Right ventricle myocardium inferior (tissue), 1 donor: ENCODE measurements around the gene BAK1. TPM values are rescaled to one million over a fixed set of nuclear protein-coding genes. Genes with fewer than 3 reads are reported as not detected.
"Not testable (repeated sequence)": the region's sequence is repeated elsewhere in the genome, so short reads cannot be mapped to it uniquely, and the experiment has no call there.

ENCODE experiments used
- ATAC-seq: fragments of 200-7000 bp; cut with Tn5 transposase; one replicate; pipeline ENCODE4 v1.9.1; 2020; ENCODE audit warnings: mild to moderate bottlenecking, moderate library complexity
- DNase-seq: peaks from one replicate; pipeline ENCODE4 v3.0.0; 2021; ENCODE audit errors: missing footprints
- intact Hi-C: fragments of 100-400 bp; cut with DNase I; formaldehyde crosslinking; loops from one replicate; pipeline ENCODE4 v1.11.0; 2022
- total RNA-seq: library from RNA; stranded (reverse); fragmentation: NEBNext Ultra II Directional; extraction: Animal tissue kit (Norgen Biotek cat#: 25700); gene quantifications from one replicate; pipeline ENCODE4 v1.2.1, GENCODE V29; 2021
- donor health status: DM: no; HTN: yes; CAD: no; lungs with severe emphysema.

BAK1 gene
- total RNA-seq, 1 donor from 2014 or later = 25.4 TPM

DNA sequence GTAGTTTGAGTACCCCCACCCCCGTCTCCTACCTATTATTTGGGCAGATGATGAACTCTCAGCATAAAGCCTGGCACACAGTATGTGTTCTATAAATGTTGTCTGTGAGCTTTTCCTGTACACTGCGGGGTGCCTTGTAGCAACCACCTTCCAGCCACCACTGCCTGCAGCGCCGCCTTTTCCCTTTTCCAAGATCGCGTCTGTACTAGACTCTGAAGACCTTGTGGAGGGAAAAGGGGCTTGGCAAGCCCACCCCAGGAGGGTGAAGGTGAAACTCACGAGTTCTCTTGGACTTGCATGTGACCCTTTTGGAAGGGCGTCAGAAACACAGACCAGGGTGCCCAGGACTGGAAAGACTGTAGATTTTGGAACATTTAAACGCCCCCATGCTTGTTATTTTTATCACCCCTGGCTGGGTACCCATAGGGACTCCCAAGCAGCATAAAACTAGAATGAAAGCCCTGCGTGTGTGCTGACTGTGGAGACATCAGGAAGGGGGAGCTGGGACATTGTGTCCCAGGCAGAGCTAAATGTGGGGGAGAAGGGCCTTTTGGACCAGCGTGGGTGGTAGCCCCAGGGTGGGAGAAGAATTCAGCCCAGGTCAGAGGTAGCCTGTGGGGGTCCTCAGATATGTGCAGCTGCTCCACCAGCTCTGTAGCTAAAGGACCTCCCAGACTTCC, 8.3 kb downstream of the BAK1 start:
- no peak for DNase-seq
- ATAC-seq = peak; percentile 3
- intact Hi-C loops = loop anchor here (2.0 to 10.0 kb wide), 2 partner anchors 117 to 147 kb away; partner anchors contain the start of genes SYNGAP1 and ZBTB9

DNA sequence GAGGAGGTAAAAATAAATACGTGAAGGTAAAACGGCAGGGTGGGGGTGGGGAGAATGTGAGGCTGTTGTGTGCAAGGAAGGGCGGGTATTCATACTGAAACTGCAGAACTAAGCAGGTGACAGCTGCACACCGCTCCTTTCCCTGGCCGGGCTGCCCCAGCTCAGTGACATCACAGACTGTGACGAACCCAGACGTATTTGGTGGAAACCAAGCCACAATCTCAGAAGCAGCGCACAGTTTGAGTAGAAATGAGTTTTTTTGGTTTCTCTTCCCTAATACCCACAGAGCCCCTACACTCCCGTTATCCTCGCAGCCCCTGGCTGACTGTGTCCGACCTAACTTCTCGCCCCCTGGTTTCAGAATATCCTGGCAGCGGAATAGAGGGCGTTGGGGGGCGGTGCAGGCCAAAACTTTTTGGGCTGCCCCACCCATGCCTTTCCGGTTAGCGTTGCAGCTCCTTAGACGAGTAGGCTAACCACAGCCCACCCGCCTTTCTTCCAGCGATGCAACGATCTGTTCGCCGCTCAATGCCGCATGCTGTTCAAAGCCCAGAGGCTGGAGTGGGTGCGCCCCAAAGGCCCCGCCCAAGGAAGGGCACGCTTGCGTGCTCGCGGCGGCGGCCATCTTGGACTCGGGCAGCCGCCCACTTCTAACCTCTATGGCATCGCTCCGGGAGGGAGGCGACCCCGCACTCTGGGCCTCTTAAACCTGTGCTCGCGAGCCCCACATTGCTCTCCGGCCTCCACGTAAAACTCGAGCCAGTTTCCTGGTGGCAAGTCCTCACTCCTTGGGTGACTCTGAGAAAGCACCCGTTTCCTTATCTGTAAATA, 9.1 kb downstream of the BAK1 start:
- intact Hi-C loops = loop anchor here (2.0 to 10.0 kb wide), 2 partner anchors 116 to 146 kb away; partner anchors contain the start of genes SYNGAP1 and ZBTB9
- ATAC-seq = peak; percentile 93

DNA sequence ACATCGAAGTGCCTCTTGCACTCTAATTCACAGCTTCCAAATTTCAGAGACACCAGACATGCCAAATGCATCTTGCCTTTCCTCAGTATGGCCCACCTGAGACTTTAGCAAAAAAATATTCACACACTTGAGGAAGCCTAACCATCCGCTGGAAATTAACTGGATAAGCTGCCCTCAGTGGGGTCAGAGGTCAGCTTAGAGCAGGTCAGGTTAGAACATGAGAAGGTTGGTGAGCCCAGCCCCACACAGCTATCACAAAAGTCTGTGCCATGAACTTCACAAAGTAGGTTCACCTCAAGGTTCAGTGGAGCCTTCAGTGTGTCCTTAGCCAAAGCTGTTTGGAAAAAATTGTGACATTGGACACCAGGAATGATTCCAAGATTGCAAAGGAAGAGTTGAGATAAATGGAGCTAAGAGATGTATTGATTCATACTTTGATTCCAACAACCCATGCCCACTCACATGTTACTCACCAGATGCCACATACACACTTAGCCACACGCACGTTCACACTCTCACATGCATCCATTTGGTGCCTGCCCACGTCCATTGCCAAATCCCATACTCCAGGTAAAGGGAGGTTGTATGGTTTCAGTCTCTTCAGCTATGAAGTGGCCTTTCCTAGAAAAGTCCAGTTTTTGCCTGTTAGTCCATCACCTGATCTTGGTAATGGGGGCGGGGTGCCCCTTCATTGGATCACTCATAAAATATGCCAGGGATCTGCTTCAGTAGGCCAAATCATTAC, 11.1 kb downstream of the BAK1 start:
- ATAC-seq (no peak), DNase-seq (no peak)
- intact Hi-C loops = no loop called here

More for the DNA sequence above, 9.1 kb downstream of the BAK1 start:
- DNase-seq = peak; percentile 94

DNA sequence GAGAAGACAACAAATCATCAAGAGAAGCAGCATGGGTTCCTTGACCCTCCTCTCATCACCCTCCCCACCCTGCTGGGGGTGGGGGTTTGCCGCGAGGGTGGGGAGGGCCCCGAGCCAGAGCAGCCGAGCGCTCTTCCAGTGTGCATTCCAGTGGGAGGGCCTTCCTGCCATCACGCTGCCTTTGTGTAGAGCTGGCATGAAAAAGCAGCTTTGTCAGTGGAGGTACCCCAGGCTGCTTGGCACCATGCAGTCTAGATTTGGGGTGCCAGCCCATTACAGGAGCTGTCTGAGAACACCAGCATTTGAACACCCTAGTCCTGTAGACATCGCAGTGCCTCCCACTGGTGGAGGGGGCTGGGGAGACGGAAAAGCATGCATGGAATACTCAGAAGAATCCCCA, 12.2 kb downstream of the BAK1 start:
- ATAC-seq (no peak), DNase-seq (no peak)
- intact Hi-C loops = no loop called here

DNA sequence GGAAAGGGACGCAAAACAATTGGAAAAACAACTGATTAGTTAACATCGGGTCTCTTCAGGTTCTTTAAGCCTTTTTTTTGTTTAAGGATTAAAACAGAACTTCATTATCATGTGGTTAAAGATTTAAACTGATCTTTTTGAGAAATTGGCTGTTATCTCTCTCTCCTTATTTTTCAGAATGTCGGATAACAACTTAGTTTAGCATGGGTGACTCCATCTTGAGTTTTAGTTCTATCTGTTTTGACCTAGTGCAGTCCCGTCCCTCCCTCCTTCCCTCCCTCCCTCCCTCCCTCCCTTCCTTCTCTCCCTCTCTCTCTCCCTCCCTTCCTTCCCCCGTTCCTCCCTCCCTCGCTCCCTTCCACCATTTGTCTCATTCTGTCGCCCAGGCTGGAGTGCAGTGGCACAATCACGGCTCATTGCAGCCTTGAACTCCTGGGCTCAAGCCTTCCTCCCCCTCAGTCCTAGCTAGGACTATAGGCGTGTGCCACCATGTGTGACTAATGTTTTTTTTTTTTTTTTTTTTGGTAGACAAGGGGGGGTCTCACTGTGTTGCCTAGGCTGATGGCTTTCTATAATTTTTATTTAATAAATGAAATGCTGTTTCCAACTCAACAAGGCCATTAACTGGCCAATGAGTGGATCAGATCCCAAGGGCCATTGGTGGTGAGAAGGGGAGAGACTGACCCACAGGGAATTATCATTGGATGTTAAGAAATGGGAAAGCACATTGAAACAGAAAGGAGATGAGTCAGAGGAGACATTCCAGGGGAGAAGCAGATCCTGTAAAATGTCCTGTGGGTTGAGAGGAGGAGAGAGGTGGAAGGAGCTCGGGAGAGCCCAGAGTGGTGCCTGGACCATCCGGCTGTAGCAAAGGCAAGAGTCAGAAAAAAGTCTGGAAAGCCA, 13.6 kb downstream of the BAK1 start:
- ATAC-seq (no peak), DNase-seq (no peak)
- intact Hi-C loops = no loop called here

DNA sequence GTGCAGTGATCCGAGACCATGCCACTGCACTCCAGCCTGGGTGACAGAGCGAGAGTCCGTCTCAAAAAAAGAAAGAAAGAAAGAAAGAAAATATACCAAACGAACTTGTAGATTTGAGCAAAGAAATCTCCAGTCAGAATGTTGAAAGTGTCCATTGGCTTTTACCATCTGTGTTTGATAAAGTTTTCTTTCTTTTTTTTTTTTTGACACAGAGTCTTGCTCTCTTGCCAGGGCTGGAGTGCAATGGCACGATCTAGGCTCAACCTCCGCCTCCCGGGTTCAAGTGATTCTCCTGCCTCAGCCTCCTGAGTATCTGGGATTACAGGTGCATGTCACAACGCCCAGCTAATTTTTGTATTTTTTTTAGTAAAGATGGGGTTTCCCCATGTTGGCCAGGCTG, 21.3 kb downstream of the BAK1 start:
- ATAC-seq (no peak), DNase-seq (no peak)
- intact Hi-C loops = no loop called here

DNA sequence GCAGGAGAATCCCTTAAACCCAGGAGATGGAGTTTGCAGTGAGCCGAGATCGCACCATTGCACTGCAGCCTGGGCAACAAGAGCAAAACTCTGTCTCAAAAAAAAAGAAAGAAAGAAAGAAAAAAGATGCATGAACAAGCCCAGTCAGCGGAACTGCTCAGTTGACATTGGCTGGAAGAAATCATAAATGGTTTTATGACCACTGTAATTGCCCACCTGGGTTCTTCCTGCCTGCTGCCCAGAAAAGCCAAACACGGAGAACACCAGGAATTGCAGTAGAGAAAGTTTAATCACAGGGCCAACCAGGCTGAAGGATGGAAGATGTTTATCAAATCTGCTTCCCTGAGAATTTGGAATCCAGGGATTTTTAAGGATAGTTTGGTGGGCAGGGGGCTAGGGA, 22.7 kb downstream of the BAK1 start:
- intact Hi-C loops = no loop called here
- ATAC-seq = no peak
- no peak for DNase-seq

DNA sequence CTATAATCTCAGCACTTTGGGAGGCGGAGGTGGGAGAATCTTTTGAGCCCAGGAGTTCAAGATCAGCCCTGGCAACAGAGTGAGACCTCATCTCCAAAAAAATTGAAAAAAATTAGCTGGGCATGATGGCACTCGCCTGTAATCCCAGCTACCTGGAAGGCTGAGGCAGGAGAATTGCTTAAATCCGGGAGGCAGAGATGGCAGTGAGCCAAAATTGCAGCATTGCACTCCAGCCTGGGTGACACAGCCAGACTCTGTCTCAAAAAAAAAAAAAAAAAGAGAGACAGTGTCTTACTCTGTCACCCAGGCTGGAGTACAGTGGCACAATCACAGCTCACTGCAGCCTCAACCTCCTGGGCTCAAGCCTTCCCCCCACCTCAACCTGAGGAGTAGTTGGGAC, 27.2 kb downstream of the BAK1 start:
- intact Hi-C loops, DNase-seq, ATAC-seq: not testable (repeated sequence)

DNA sequence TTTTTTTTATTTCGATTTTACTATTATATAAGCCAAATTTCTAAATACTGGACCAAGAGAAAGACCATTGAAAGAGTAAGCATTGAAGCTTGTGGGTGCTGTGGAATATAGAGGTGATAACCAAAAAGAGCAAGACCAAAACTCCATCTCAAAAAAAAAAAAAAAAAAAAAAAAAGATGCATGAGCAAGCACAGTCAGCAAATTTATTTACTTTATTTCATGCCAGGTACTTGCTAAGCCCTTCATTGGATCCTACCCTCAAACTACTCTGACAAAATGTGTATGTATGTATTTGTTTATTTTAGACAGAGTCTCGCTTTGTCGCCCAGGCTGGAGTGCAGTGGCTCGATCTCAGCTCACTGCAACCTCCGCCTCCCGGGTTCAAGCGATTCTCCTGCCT, 27.8 kb downstream of the BAK1 start:
- ATAC-seq (no peak), DNase-seq (no peak)
- intact Hi-C loops = no loop called here

DNA sequence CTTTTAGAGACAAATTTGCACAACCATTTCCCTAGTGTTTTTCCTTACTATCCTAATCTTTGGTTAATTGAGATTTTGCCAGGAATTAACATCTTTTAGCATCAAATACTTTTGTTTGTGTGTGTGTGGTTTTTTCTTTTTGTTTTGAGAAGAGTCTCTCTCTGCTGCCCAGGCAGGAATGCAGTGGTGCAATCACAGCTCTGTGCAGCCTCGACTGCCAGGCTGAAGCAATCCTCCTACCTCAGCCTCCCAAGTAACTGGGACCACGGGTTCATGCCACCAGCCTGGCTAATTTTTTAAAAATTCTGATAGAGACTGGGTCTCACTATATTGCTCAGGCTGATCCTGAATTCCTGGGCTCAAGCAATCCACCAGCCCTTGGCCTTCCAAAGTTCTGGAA, 28.5 kb downstream of the BAK1 start:
- DNase-seq (no peak), ATAC-seq (no peak)
- intact Hi-C loops = no loop called here

DNA sequence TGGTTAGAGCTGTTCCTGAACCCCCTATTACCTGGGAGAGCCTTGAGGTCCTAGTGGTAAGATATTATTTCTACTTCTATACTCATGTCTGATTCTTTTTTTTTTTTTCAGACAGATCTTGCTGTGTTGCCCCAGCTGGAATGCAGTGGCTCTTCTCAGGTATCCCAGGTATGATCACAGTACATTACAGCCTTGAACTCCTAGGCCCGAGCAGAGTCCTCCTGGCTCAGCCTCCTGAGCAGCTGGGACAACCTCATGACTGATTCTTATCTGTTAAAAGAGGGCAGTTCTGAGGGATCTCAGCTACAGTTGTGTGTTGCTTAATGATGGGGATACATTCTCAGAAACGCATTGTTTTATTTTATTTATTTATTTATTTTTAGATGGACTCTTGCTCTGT, 30.2 kb downstream of the BAK1 start:
- intact Hi-C loops = no loop called here
- ATAC-seq (no peak), DNase-seq (no peak)

DNA sequence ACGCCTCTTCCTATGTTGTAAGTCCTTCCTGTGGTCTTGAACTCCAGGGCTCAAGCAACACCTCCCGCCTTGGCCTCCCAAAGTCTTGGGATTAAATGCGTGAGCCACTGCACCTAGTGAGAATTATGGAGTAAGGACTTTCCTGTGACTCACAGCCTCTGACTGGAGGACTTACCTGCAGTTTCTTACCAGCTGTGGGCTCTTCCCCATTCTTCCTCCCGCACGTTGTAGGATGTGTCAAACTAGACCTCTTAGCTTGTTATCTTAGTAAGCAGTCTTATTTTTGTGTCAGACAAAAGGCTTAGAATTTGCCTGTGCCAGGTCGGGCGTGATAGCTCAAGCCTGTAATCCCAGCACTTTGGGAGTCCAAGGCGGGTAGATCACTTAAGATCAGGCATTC, 30.9 kb downstream of the BAK1 start:
- ATAC-seq = no peak
- intact Hi-C loops = no loop called here

DNA sequence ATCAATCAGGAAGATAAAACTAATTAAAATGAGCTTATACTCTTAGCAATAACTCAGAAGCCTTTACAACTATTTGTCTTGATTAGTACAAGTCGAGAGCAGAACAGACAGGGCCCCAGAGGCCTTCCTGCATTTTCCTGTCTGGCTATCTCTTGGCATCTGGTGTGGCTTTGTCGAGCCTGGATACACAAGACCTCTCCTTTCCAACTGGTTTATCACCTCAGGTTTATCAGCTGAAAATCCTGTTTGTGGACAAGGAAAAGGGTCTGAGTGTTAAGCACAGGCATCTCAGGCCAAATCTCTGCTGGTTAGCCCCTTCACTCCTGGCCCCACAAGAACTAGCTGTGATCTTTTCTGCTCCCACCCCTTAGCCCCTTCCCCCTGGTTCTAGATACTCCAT, 32.6 kb downstream of the BAK1 start:
- intact Hi-C loops = no loop called here
- no peak for DNase-seq
- ATAC-seq = no peak

More for the DNA sequence above, 30.9 kb downstream of the BAK1 start:
- no peak for DNase-seq

DNA sequence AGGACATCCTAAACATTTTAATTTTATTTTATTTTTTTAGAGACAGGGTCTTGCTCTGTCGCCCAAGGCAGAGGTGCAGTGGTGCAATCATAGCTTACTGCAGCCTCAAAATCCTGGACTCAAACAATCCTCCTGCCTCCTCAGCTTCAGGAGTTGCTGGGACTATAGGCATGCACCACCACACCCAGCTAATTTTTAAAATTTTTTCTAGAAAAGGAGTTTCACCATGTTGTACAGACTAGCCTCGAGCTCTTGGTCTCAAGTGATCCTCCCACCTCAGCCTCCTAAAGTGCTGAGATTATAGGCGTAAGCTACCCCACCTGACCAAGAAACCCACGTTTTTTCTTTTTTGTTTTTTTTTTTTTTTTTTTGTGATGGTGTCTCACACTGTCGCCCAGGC, 33.3 kb downstream of the BAK1 start:
- ATAC-seq (no peak), DNase-seq (no peak)
- intact Hi-C loops = no loop called here

DNA sequence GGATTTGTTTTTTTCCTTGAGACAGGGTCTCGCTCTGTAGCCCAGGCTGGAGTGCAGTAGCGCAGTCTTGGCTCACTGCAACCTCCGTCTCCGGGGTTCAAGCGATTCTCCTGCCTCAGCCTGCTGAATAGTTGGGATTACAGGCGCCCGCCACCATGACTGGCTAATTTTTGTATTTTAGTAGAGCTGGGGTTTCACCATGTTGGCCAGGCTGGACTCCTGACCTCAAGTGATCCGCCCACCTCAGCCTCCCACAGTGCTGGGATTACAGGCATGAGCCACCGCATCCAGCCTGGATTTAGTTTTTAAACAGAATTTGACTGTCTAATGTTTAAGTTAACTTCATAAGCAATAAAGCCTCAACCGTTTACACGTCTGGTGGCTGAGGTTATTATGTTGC, 34.8 kb downstream of the BAK1 start:
- intact Hi-C loops, ATAC-seq, DNase-seq: not testable (repeated sequence)

DNA sequence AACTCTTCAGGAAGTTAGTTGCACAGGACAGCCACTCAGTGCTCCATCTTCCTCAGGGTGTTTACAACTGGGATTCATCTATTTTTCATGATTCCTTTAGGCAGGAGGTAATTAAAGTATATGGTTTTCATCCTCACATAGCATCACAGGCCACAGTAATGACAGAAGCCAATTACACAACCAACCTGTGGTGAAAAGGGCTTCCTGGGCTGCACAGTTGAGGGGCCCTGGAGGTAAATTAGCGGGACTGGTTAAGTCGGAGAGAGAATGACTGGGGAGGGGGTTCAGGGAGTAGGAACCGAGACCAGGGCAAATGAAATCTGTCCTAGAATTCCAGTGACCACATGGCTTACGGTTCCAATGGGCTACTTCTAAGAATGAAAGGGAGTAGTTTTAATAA, 37.0 kb downstream of the BAK1 start:
- DNase-seq (no peak), ATAC-seq (no peak)
- intact Hi-C loops = no loop called here

DNA sequence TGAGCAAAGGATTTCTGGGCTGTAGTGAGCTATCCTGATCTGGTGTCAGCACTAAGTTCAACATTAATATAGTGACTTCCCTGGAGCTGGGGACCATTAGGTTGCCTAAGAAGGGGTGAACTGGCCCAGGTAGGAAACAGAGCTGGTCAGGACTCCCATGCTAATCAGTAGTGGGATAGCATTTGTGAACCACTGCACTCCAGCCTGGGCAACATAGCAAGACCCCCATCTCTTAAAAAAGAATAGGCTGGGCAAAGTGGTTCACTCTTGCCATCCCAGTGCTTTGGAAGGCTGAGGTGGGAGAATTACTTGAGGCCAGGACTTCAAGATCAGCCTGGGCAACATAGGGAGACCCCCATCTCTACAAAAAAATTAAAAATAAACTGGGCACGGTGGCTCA, 39.3 kb downstream of the BAK1 start:
- intact Hi-C loops = no loop called here
- ATAC-seq = no peak
- no peak for DNase-seq

DNA sequence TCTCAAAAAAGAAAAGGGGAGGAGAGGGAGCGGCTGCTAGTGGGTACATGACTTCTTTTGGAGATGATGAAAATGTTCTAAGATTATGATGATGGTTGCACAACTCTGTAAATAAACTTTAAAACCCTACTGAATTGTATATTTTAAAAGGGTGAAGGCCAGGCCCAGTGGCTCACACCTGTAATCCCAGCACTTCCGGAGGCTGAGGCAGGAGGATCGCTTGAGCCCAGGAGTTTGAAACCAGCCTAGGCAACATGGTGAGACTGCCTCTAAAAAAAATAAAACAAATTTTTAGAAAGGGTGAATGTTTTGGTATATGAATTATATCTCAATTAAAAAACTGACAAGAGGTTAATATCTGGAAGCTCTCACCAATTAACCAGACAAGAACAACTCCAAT, 45.4 kb downstream of the BAK1 start:
- intact Hi-C loops = no loop called here
- ATAC-seq (no peak), DNase-seq (no peak)
